GM19324 (cell line): Measurements from ENCODE around the gene TAF4B.
"Not testable (repeated sequence)": the region's sequence is repeated elsewhere in the genome, so short reads cannot be mapped to it uniquely, and the experiment has no call there.

Experiments
- ATAC-seq: cut with Tn5 transposase; IDR thresholded peaks from one replicate; pipeline ENCODE4 v1.9.1; 2021; ENCODE audit warnings: mild to moderate bottlenecking, moderate library complexity; ENCODE audit not compliant: unreplicated experiment, low FRiP score

TAF4B gene

DNA sequence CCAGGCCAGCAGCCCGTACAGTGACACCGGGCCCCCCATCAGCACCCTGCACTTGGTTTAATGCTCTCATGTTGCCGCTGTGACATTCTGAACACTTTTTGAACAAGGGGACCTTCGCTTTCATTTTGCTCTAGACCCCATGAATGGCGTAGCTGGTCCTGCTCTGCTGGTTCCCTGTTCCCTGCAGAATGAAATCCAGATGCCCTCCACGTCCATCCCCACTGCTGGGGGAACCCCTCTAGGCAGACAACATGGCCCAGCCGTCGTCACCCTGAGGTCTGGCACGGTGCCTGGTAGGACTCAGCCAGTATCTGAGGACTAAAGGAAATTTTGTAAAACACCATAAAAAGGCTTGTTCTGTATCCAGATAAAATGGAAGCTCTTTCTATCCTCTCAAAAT is 193.5 kb downstream of the TAF4B start:
- ATAC-seq = no peak

DNA sequence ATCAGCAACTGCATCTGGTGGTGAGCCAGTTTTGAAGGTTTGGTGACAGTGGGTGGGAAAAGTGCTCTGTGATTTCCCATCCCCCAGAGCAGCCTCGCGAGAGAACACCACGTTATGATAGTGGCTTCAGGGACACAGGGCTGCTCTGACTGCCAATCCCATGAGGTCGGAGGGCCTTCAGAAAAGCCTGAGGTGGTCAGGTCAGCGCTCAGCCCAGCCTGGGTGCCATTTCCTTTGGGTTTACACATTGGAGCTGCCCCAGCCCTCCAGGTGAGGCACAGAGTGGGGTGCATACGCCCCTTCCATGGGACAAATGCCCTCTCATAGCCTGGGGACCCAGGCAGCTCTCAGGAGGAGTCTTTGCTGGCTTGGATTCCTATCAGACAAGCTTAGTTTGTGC is 195.3 kb downstream of the TAF4B start:
- no peak for ATAC-seq

DNA sequence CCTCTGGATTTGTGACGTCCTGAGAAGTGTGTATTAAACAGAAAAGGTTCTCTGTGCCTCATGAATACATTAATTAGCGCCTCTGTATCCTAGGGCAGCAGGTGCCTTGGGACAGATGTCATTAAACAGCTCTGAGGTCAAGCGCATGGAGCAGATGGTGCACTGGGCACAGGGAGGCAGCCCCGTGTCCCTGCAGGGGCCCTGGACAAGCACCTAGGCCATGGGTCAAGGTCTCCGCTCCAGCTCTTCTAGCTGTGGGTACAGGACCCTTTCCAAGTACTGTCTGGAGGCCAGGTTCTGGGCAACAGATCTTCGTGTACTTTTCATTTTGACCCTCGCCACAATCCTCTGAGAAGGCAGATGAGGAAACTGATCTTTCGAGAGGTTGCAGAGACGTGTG is 195.7 kb downstream of the TAF4B start:
- ATAC-seq = no peak

DNA sequence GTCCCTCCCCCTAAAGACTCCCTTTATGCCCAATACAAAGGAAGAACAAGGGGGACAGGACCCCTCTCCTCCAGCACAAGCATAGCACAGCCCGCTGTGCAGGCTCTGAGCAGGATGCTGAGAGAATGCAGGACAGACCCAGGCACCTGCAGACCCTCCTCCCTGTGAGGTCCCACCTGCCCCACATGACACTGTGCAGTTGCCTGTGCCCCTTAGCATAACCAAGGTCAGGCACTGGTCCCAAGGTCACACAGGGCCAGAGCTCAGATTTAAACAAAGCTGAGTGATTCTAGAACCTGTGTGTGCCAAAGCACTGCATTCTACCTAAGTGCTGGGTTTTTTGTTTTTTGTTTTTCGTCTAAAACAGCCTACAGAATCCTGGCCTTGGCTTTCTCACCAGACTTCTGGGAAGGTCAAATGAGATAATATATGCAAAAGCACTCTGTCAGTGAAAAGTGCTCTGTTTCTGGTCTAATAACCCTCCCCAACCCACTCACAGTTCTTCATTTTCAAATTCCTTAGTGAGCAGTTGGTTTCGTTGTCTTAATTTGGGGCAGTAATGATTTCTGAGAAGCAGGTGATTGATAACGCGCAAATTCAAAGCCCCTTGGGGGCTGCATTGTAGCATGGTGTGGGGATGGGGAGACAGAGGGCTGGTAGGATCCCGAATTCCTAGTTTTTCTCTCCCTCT is 196.4 kb downstream of the TAF4B start:
- peak; percentile 58 for ATAC-seq

DNA sequence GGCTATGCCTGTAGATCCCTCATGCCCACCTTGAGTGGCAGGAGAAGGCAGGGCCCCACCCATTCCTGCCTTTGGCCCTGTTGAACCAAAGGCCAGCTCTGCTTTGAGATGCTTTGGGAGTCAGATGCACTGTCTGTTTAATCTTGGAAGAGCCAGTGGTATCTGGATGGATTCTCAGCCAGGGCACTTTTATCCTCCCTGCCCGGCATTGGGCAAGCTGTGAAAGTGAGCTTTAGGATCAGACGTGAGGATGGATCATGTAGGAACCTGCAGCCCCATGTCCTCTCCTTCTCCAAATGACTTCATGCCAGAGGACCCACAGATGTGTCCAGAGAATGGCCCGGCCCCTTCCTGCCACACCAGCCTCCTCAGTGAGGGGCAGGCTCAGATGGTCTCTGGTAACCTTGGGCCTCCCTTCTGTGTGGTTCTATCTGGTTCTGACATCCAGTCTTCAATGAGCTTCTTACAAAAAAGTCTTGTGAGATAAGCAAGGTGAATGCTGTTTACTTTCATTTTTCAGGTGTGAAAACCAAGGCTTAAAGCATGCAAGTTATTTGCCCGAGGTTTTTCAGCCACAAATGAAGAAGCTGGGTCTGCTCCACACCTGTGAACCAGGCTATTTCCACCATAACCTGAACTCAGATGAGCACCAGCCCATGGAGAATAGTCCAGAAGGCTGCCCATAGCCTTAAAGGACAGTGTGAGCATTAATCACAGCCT is 198.3 kb downstream of the TAF4B start:
- no peak for ATAC-seq

DNA sequence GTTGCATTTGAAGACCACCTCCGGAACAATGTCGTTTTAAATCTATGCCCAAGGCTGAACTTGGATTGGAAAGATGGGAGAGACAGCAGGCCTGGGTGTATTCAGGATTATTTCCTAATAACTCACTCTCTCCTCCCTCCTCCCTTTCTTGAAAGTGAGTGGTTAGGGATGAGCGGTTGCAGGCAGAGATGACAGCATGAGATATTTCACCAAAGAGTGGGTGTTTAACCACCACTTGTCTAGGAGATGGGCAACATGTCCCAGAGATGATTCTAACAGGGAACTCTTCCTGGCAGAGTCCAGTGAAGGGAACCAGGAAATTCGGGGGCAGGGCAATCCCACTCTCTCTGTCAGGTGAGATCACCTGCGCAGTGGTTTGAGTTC is 198.9 kb downstream of the TAF4B start:
- ATAC-seq = no peak

DNA sequence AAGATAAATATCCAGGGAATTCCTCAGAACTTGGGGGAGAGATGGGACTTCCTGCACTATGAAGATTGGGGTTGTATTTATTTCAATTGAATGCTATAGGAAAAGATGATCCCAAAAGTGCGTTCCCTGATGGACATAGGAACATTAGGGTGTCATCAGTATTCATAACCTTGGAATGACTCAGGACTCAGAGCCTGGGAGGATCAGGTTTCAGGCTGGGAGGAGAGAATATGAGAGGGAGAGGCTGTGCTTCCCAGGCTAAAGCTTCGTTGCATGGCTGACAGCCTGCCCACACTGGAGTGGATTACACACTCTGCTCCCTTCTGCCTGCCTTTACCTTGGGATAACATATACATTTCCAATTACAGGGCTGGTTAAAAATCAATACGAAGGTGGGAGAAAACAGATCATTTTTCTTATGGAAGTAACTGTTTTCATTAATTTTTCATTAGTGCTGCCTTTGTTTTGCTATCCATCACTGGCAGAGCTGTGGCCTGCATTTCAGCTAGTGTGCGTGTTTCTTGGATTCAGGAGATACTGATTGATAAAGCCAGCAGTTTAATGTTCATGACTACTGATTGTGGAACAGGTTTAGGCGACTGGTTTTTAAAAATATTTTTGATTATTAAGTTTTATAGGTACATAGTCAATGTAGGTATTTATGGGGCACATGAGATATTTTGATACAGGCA is 203.4 kb downstream of the TAF4B start:
- ATAC-seq = no peak

DNA sequence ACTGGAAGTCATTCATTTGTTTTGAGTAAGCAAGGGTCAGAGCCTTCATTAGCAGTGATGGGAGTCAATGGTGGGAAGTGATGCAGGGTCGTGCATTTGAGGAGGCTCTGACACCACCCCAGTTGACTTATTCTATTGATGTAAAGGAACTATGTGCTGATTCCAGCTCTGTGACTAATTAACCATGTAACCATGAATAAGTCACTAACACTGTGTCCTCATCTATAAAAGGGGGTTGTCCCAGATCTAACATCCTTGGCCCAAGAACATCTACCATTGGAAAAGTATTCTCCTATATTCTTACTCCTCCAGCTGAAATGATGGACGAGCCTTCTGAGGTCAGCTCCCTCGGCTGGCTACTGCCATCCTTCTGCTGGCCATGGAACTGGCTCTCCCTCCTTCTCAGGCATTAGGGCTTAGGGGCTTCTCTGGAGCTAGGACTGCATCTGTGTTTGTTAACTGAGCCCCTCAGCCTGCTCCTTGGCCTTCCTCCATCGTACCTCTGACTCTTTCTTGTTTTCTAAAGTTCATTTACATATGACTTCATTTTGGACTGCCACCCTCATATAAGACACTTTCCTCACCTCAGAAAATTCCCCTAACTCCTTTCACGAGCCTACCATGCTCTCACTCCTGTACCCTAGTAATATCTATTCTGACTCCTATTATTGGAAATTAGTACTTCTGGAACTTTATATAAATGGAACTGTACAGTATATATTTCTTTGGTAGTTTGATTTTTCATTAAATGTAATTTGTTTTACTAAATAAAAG is 206.6 kb downstream of the TAF4B start:
- ATAC-seq = no peak

DNA sequence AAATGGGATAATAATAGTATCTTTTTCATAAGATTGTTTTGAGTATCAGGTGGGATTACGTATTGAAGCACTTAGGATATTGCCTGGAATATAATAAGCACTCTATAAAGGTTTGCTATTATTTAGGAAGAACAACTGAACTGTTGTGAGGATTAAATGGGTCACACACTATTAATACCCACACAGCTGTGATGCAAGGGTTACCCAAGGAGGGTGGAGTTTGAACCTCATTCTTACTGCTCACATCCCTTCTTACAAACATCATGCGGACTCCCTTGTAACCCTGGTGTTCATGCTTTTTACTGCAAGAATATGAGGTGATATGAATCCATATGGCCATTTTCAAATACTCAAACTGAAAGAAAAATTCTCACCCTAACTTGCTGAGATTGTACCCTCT is 208.6 kb downstream of the TAF4B start:
- ATAC-seq = no peak

DNA sequence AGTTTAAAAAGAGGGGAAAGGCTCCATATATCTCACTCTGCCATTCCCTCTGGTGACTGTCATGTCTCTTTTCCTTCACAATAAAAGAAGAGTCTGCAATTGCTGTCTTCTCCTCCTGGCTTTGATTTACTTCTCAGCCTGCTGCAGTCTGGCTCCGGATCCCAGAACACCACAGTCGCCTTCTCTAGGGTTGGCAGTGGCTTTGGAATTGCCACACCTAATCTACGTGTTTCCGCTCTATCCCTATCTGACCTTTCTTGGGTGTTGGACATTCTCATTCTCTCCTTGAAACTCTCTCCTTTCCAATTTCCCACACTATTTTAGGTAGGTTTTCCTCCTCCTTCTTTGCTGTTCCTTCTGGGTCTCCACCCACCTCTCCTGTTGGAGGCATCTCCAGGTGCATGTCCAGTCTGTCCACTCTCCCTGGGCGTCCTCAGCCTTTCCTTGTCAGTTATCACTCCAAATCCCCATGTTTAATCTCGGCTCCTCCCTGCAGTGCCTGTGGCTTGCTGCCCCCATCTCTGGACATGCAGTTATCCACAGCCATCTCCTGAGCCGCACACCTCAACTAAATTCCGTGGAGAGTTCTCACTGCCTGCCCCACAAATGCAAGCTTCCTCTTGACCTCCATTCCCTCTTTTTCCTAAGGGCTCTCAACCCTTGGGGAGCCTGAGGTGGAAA is 209.3 kb downstream of the TAF4B start:
- no peak for ATAC-seq

DNA sequence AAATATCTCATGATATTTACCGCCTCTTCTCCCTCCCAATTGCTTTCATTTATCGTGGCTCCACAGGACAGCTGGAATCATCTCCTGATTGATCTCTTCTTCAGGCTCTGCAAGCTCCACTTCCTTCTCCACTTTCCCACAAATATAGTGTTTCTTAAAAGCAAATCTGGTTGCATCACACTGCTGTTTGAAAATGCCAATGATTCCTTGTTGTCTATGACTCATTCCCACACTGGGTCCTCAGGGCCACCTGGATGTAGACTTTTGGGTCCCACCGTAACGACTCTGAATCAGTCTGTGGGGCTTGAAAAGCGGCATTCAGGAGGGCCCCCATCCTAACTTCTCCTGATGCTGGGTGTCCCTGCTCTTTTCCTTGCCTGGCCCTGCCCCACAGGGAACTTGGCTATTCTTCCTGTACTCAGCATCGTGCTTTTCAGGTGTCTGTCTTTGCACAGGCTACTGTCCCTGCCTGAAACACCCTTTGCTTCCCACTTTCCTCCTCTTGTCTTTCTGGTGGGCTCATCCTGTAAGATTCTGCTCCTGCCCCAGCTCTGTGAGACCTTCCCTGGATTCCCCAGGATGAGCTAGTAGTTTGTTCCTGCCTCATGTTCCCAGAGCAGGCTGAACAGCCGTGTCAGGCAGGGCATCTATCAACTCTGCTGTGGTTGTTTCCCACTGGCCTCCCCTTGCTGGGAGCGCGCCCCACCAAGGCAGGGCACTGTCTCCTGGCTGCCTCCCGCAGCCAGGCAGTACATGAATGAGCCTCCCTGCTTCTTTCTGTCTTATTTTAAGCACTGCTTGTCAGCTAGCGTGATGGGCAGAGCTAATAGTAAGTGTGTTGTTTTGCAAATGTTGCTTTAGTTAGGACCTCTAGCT is 210.2 kb downstream of the TAF4B start:
- ATAC-seq = no peak

DNA sequence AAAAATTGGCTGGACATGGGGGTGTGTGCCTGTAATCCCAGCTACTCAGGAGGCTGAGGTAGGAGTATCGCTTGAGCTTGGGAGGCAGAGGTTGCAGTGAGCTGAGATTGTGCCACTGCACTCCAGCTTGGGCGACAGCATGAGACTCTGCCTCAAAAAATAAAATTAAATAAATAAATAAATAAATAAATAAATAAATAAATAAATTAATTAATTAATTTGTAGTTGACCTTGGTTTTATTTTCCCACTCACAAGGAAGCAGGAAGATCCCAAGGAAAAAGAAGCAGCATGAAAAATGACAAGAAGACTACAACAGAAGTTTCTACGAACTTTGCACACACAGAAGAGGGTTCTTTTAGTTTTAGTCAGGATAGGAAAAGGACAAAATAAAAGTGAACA is 211.4 kb downstream of the TAF4B start:
- not testable (repeated sequence) for ATAC-seq

DNA sequence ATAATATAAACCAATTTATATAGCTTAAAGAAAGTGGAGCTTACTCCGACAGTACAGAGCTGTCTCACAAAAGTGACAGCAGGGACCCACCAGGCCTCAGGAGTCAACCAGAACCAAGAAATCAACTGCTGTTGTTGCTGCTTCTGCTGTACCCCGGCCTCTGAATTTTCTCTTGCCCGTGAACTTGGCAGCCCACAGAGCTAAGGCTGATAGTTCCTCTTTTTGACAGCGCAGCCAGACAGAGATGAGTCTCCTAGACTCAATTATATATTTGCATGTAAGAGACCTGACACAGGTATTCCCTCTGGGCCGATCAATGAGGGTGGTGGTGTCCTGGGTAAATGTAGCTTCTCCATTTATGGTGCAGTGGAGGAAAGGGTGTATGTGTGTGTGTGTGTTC is 212.7 kb downstream of the TAF4B start:
- peak; percentile 97 for ATAC-seq

DNA sequence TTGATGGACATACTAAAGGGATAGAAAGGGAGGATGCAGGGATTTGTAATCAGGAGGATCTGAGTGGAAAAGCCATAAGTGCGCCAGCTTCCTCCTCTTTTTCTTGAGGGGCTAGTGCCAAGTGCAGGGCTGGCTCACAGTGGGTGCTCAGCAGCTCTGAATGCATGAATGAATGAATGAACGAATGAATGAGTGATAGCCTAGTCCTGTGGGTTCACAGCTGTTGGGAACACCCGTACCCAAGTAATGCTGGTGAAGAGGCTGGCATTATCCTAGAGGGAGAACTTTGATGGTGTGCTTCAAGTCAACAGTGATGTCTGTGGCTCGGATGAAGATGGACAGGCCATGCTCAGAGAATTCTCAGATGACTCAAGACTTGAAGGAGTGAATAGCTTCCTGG is 213.3 kb downstream of the TAF4B start:
- no peak for ATAC-seq

DNA sequence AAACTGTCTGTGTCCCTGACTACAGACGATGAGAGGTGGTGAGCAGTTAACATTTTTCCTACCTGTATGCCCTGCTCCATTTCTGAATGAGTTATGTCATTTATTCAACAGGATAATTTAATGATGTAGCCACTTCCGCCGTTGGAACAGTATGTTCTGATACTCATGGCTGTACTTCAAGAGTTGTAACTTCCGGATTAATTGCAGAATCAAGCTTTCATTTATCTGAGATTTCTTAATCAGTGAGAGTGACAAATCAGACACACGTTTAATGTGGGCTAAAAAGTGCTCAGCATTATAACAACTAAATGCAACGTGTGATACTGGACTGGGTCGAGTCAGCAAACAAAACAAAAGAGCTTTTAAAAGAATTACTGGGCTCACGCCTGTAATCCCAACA is 214.4 kb downstream of the TAF4B start:
- ATAC-seq = no peak
